GM12878 (cell line): ENCODE measurements around the gene HELZ. TPM values are rescaled to one million over a fixed set of nuclear protein-coding genes. Genes with fewer than 3 reads are reported as not detected.
"Not testable (repeated sequence)": the region's sequence is repeated elsewhere in the genome, so short reads cannot be mapped to it uniquely, and the experiment has no call there.

Experiments
- ATAC-seq: fragments of 200-7000 bp; cut with Tn5 transposase; 3 replicates; pipeline ENCODE4 v1.9.1; 2020; ENCODE audit warnings: mild to moderate bottlenecking, moderate library complexity
- BruUV-seq: library from RNA; stranded (reverse); fragments of 400-500 nt; replicated peaks from 2 replicates; lab custom pipeline; 2021; lab: Mats Ljungman, UMichigan
- CTCF ChIA-PET: fragments of 300-600 bp; sonication (Branson Sonifier 250); formaldehyde crosslinking; extraction: SDS; loops from one replicate; lab custom pipeline; 2021; ENCODE audit warnings: inconsistent platforms; lab: Yijun Ruan, JAX
- POLR2A ChIA-PET: fragments of 350-600 bp; formaldehyde crosslinking; extraction: SDS; loops from one replicate; lab custom pipeline; 2021; ENCODE audit warnings: inconsistent platforms; lab: Charles Lee
- RAD21 ChIA-PET: fragments of 300-600 bp; sonication (Branson Sonifier 250); formaldehyde crosslinking; loops from one replicate; lab custom pipeline; 2023; ENCODE audit warnings: antibody characterized with exemption; ENCODE audit not compliant: unreplicated experiment; lab: Charles Lee
- SMC1A ChIA-PET: fragments of 300-600 bp; sonication (Branson Sonifier 250); formaldehyde crosslinking; loops from one replicate; lab custom pipeline; 2023; ENCODE audit not compliant: unreplicated experiment, uncharacterized antibody; lab: Charles Lee
- DNase-seq: peaks from one replicate; pipeline ENCODE4 v3.0.0-alpha.2; 2011; ENCODE audit warnings: low read depth, low spot score
- FAIRE-seq: peaks from 3 replicates; lab custom pipeline; 2011; peaks lifted over from hg19 to GRCh38; lab: Jason Lieb, UNC
- H2AFZ ChIP-seq: 2 replicates; pipeline ENCODE4 v1.6.0; 2011; ENCODE audit warnings: low read depth, low read length, control low read depth; ENCODE audit not compliant: control insufficient read depth
- H3K27ac ChIP-seq: 2 replicates; pipeline ENCODE4 v1.5.1; 2011; ENCODE audit warnings: control low read depth; ENCODE audit not compliant: control insufficient read depth, insufficient read depth
- H3K27me3 ChIP-seq, 2 experiments: replicated peaks in 1 of 2; 2 replicates each; pipeline versions ENCODE4 v1.6.0 to v1.6.1; 2011; ENCODE audit warnings: low read length in 1 of 2; ENCODE audit not compliant: control insufficient read depth in 2 of 2, insufficient read depth in 2 of 2
- H3K36me3 ChIP-seq, 2 experiments: 2 replicates each; pipeline ENCODE4 v1.5.1; 2011; ENCODE audit warnings: low read length in 1 of 2; ENCODE audit not compliant: control insufficient read depth in 2 of 2, insufficient read depth in 2 of 2
- H3K4me1 ChIP-seq: 2 replicates; pipeline ENCODE4 v1.6.1; 2011; ENCODE audit warnings: mild to moderate bottlenecking, low read length, moderate library complexity, mixed read lengths; ENCODE audit not compliant: control insufficient read depth, insufficient read depth
- H3K4me2 ChIP-seq: 2 replicates; pipeline ENCODE4 v1.6.0; 2011; ENCODE audit warnings: control low read depth; ENCODE audit not compliant: control insufficient read depth, insufficient read depth
- H3K4me3 ChIP-seq: fragments of 200-600 bp; sonication (generic); 2 replicates; pipeline ENCODE4 v1.5.1; 2016
- H3K79me2 ChIP-seq: 2 replicates; pipeline ENCODE4 v1.6.0; 2011; ENCODE audit warnings: low read length; ENCODE audit not compliant: control insufficient read depth, insufficient read depth
- H3K9ac ChIP-seq: 2 replicates; pipeline ENCODE4 v1.8.0; 2011; ENCODE audit warnings: low read length, control low read depth, mixed read lengths; ENCODE audit not compliant: control insufficient read depth, insufficient read depth
- H3K9me3 ChIP-seq: replicated peaks from 3 replicates; pipeline ENCODE4 v1.5.1; 2011; ENCODE audit warnings: mild to moderate bottlenecking, low read length; ENCODE audit not compliant: control insufficient read depth, insufficient read depth
- H4K20me1 ChIP-seq: 2 replicates; pipeline ENCODE4 v1.6.0; 2011; ENCODE audit not compliant: control insufficient read depth, insufficient read depth
- BCL3 ChIP-seq: IDR thresholded peaks from 2 replicates; pipeline ENCODE4 v1.6.1; 2011; ENCODE audit warnings: borderline replicate concordance, low read depth, mild to moderate bottlenecking, moderate library complexity, low read length; ENCODE audit not compliant: insufficient read depth, poor library complexity, severe bottlenecking
- CTCF ChIP-seq, 3 experiments: IDR thresholded peaks in 2 of 3; conservative IDR thresholded peaks in 1 of 3; 2 replicates each; pipeline ENCODE4 v1.5.1; 2011; ENCODE audit warnings: low read depth in 3 of 3, low read length in 3 of 3, mild to moderate bottlenecking in 3 of 3, control low read depth in 2 of 3, moderate library complexity in 2 of 3, inconsistent platforms in 1 of 3, mixed read lengths in 1 of 3; ENCODE audit not compliant: control insufficient read depth in 2 of 3, insufficient read depth in 1 of 3; ENCODE audit errors: extremely low read depth in 1 of 3
- FOXM1 ChIP-seq: IDR thresholded peaks from 2 replicates; pipeline ENCODE4 v1.6.1; 2012; ENCODE audit warnings: low read depth, mild to moderate bottlenecking, inconsistent platforms, low read length, moderate library complexity
- HDAC2 ChIP-seq: fragments of 200-600 bp; sonication (generic); IDR thresholded peaks from 2 replicates; pipeline ENCODE4 v1.6.1; 2017
- RAD21 ChIP-seq: IDR thresholded peaks from 2 replicates; pipeline ENCODE4 v1.6.1; 2011; ENCODE audit warnings: mild to moderate bottlenecking, low read depth, low read length, moderate library complexity; ENCODE audit not compliant: insufficient read depth
- ZNF24 ChIP-seq: fragments of 450-650 bp; IDR thresholded peaks from 2 replicates; pipeline ENCODE4 v1.6.1; 2017; ENCODE audit warnings: antibody characterized with exemption, mild to moderate bottlenecking
- WGBS: methylation state at CpG from one replicate; pipeline ENCODE4 v1.1.6; 2016; ENCODE audit warnings: low lambda C conversion rate; ENCODE audit not compliant: insufficient replicate concordance, insufficient coverage; ENCODE audit errors: missing lambda C conversion rate; 5-methylcytosine and 5-hydroxymethylcytosine counted together
- in situ Hi-C: fragments of 300-500 bp; cut with MboI; formaldehyde crosslinking; loops from 9 replicates; pipeline ENCODE4 v1.14.3; 2018; ENCODE audit warnings: mixed read lengths
- intact Hi-C: fragments of 100-400 bp; cut with micrococcal nuclease; formaldehyde crosslinking; loops from one replicate; pipeline ENCODE4 v1.14.2; 2022; ENCODE audit not compliant: unreplicated experiment
- polyA plus RNA-seq, 11 experiments: library from polyadenylated mRNA; depleted of rRNA in 4 of 11; unstranded in 6 of 11; stranded (reverse) in 5 of 11; fragments of >200 nt; fragmentation: Nextera tagmentation in 4 of 11; fragmentation: Illumina TruSeq in 1 of 11; extraction: Ambion mirVana in 4 of 11; extraction: Trizol in 1 of 11; gene quantifications; 1 replicate in 1 of 11; 2 replicates in 10 of 11; pipeline versions ENCODE4 v1.2.1 to v1.2.3, GENCODE V29; 2011 to 2016; ENCODE audit warnings: inconsistent platforms in 2 of 11, missing spikeins in 2 of 11, low read depth in 1 of 11
- total RNA-seq, 4 experiments: library from RNA; depleted of rRNA in 3 of 4; stranded (reverse); fragments of >200 nt in 3 of 4; fragmentation: Illumina TruSeq in 1 of 4; extraction: Trizol in 1 of 4; gene quantifications; 2 replicates each; pipeline versions ENCODE4 v1.2.1 to v1.2.3, GENCODE V29; 2013 to 2021
- TF ChIP-seq, protein P1 (sequence below): IDR thresholded peaks from 2 replicates; pipeline ENCODE4 v1.6.1; 2011; ENCODE audit warnings: low read depth, mild to moderate bottlenecking, low read length, moderate library complexity, borderline replicate concordance; ENCODE audit errors: extremely low read depth

The HELZ gene
- total and polyA plus RNA-seq, 10 of the 15 experiments (the other 5 are each of a cell fraction or from before 2014, with no cell fraction given) = 1.5 to 36.8 (median 19.1) TPM

- no peaks in the 10 kb centered on the region for H3K27me3 ChIP-seq
- H3K9ac ChIP-seq = no peak overlapping the region
- POLR2A ChIA-PET = interaction anchor here (0.6 kb wide), 1 partner anchor 483 kb away, joined by 3 read pairs; no protein-coding TSS in a partner anchor
- RAD21 ChIA-PET = no interaction called here
- SMC1A ChIA-PET = interaction anchor here (0.8 to 1.3 kb wide), 3 partner anchors 70 to 555 kb away, joined by 3 to 5 read pairs (median 3); no protein-coding TSS in a partner anchor
- no peak overlapping the region for H2AFZ ChIP-seq
- intact Hi-C loops = no loop called here
- H3K4me1 ChIP-seq = no peaks in the 10 kb centered on the region
- DNase-seq (no peak), FAIRE-seq (peak; percentile 86), ATAC-seq (peak; percentile 88)
- no peak overlapping the region for H3K4me3 ChIP-seq
- no peak overlapping the region for H3K27ac ChIP-seq
- H3K4me2 ChIP-seq = no peak overlapping the region
- no peaks in the 10 kb centered on the region for H3K36me3 ChIP-seq
- H3K79me2 ChIP-seq = no peaks in the 10 kb centered on the region
- no peaks in the 10 kb centered on the region for H3K9me3 ChIP-seq
- in situ Hi-C loops = no loop called here
- CTCF ChIA-PET = interaction anchor here (0.7 to 2.2 kb wide), 11 partner anchors 8 to 151 kb away, joined by 3 to 7 read pairs (median 4); no protein-coding TSS in a partner anchor
- H4K20me1 ChIP-seq = no peaks in the 10 kb centered on the region
- BruUV-seq = no TSS peak
- TF ChIP-seq FOXM1 = no peak
- TF ChIP-seq ZNF24 = no peak
- peak; percentile 33 to 61 (median 59); a peak in 5 of 6 replicates for TF ChIP-seq CTCF (IDR thresholded peaks at IDR 0.05 in 2 of 3, conservative IDR thresholded peaks at IDR 0.05 in 1 of 3; ENCODE audit: control insufficient read depth in 2 of 3, extremely low read depth in 1 of 3, insufficient read depth in 1 of 3, low read depth in 3 of 3, low read length in 3 of 3)
- TF ChIP-seq, protein P1, sequence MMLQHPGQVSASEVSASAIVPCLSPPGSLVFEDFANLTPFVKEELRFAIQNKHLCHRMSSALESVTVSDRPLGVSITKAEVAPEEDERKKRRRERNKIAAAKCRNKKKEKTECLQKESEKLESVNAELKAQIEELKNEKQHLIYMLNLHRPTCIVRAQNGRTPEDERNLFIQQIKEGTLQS = no peak
- TF ChIP-seq HDAC2 = no peak
- TF ChIP-seq BCL3 = no peak
- 0 out of 2 replicates have a peak, but pooled peaks have one; percentile 7 for TF ChIP-seq RAD21
- WGBS = 62% methylated on average over 13 of the region's 13 CpGs
Observed at GRCh38 chr17:67272312-67273047, 27.5 kb upstream of the HELZ start.

- 14% methylated on average over 2 of the region's 2 CpGs for WGBS
- BruUV-seq, H3K4me3 ChIP-seq, H3K9ac ChIP-seq, intact Hi-C loops, ATAC-seq, H3K27ac ChIP-seq, H3K27me3 ChIP-seq, H3K36me3 ChIP-seq, H3K4me2 ChIP-seq, H4K20me1 ChIP-seq, H2AFZ ChIP-seq, H3K9me3 ChIP-seq, H3K4me1 ChIP-seq, H3K79me2 ChIP-seq, FAIRE-seq, in situ Hi-C loops, DNase-seq, RAD21 ChIA-PET: not testable (repeated sequence)
- ChIA-PET POLR2A (interaction anchor here (0.6 kb wide), 1 partner anchor 658 kb away, joined by 4 read pairs; no protein-coding TSS in a partner anchor), SMC1A (interaction anchor here (0.7 kb wide), 1 partner anchor 519 kb away, joined by 3 read pairs; no protein-coding TSS in a partner anchor), CTCF (interaction anchor here (1.2 to 2.2 kb wide), 2 partner anchors 19 to 75 kb away, joined by 3 to 7 read pairs; no protein-coding TSS in a partner anchor)
Observed at GRCh38 chr17:67271187-67271586, 26.2 kb upstream of the HELZ start.
